OCI-LY1 (cell line): Measurements from ENCODE around the gene OR9Q1.

Source experiments
- EZH2 ChIP-seq: fragments of 200-600 bp; sonication (generic), shearing (Covaris generic); IDR thresholded peaks from 2 replicates; pipeline ENCODE4 v1.8.0; 2017; ENCODE audit warnings: borderline replicate concordance, mixed run types, mild to moderate bottlenecking, antibody characterized with exemption, low read length, moderate library complexity, mixed read lengths
- TF ChIP-seq, protein P1 (sequence below): fragments of 200-600 bp; sonication (generic), shearing (Covaris generic); IDR thresholded peaks from 2 replicates; pipeline ENCODE4 v1.5.1; 2017; ENCODE audit warnings: mild to moderate bottlenecking, antibody characterized with exemption, low read length, moderate library complexity, mixed read lengths

DNA sequence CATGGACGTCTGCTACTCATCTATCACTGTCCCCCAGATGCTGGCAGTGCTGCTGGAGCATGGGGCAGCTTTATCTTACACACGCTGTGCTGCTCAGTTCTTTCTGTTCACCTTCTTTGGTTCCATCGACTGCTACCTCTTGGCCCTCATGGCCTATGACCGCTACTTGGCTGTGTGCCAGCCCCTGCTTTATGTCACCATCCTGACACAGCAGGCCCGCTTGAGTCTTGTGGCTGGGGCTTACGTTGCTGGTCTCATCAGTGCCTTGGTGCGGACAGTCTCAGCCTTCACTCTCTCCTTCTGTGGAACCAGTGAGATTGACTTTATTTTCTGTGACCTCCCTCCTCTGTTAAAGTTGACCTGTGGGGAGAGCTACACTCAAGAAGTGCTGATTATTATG is 156.0 kb downstream of the OR9Q1 start:
- TF ChIP-seq, protein P1, sequence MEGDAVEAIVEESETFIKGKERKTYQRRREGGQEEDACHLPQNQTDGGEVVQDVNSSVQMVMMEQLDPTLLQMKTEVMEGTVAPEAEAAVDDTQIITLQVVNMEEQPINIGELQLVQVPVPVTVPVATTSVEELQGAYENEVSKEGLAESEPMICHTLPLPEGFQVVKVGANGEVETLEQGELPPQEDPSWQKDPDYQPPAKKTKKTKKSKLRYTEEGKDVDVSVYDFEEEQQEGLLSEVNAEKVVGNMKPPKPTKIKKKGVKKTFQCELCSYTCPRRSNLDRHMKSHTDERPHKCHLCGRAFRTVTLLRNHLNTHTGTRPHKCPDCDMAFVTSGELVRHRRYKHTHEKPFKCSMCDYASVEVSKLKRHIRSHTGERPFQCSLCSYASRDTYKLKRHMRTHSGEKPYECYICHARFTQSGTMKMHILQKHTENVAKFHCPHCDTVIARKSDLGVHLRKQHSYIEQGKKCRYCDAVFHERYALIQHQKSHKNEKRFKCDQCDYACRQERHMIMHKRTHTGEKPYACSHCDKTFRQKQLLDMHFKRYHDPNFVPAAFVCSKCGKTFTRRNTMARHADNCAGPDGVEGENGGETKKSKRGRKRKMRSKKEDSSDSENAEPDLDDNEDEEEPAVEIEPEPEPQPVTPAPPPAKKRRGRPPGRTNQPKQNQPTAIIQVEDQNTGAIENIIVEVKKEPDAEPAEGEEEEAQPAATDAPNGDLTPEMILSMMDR: no peak
- no peak for TF ChIP-seq EZH2
